Karpas-422 (cell line): Measurements from ENCODE around the gene SPATA2L. TPM values are rescaled to one million over a fixed set of nuclear protein-coding genes. Genes with fewer than 3 reads are reported as not detected.
"Not testable (repeated sequence)": the region's sequence is repeated elsewhere in the genome, so short reads cannot be mapped to it uniquely, and the experiment has no call there.

Experiments
- DNase-seq: peaks from one replicate; pipeline ENCODE4 v3.0.0-alpha.2; 2015
- H2AFZ ChIP-seq: fragments of 200-600 bp; sonication (generic); 2 replicates; pipeline ENCODE4 v1.6.1; 2014; ENCODE audit warnings: antibody characterized with exemption, low read length, mixed read lengths
- H3K27ac ChIP-seq: fragments of 200-600 bp; sonication (generic); 2 replicates; pipeline ENCODE4 v1.5.1; 2014; ENCODE audit warnings: mild to moderate bottlenecking, low read length, moderate library complexity
- H3K27me3 ChIP-seq: fragments of 200-600 bp; sonication (generic); 2 replicates; pipeline ENCODE4 v1.6.1; 2014; ENCODE audit warnings: low read length, mixed read lengths
- H3K36me3 ChIP-seq: fragments of 200-600 bp; sonication (generic); 2 replicates; pipeline ENCODE4 v1.6.1; 2014; ENCODE audit warnings: low read length, mixed read lengths; ENCODE audit not compliant: insufficient read depth
- H3K4me1 ChIP-seq: fragments of 200-600 bp; sonication (generic); 2 replicates; pipeline ENCODE4 v1.6.1; 2014; ENCODE audit warnings: mild to moderate bottlenecking, low read length, mixed read lengths
- H3K4me2 ChIP-seq: fragments of 200-600 bp; sonication (generic); 2 replicates; pipeline ENCODE4 v1.6.1; 2014; ENCODE audit warnings: low read length, low read depth, mild to moderate bottlenecking; ENCODE audit not compliant: poor library complexity, severe bottlenecking
- H3K4me3 ChIP-seq: fragments of 200-600 bp; sonication (generic); 2 replicates; pipeline ENCODE4 v1.5.1; 2014; ENCODE audit warnings: mild to moderate bottlenecking, antibody characterized with exemption, low read length, mixed read lengths
- H3K79me2 ChIP-seq: fragments of 200-600 bp; sonication (generic); 2 replicates; pipeline ENCODE4 v1.6.1; 2014; ENCODE audit warnings: mild to moderate bottlenecking, low read length, mixed read lengths
- H3K9ac ChIP-seq: fragments of 200-600 bp; sonication (generic); 2 replicates; pipeline ENCODE4 v1.6.0; 2014; ENCODE audit warnings: low read length
- H3K9me2 ChIP-seq: fragments of 200-600 bp; sonication (generic), shearing (Covaris generic); replicated peaks from 2 replicates; pipeline ENCODE4 v1.6.0; 2014; ENCODE audit warnings: mild to moderate bottlenecking, low read length, moderate library complexity; ENCODE audit not compliant: insufficient read depth
- H3K9me3 ChIP-seq: fragments of 300-700, 200-600 bp; sonication (generic); 2 replicates; pipeline ENCODE4 v1.6.1; 2014; ENCODE audit warnings: low read length, mixed read lengths
- H4K20me1 ChIP-seq: fragments of 200-600 bp; sonication (generic); 2 replicates; pipeline ENCODE4 v1.6.1; 2014; ENCODE audit warnings: mild to moderate bottlenecking, antibody characterized with exemption, low read length, low read depth; ENCODE audit not compliant: insufficient read depth
- total RNA-seq: library from RNA; depleted of rRNA; stranded (reverse); fragments of >200 nt; shearing (Covaris generic); gene quantifications from 2 replicates; pipeline ENCODE4 v1.2.3, GENCODE V29; 2014; ENCODE audit warnings: low replicate concordance

The SPATA2L gene
- total RNA-seq, 1 experiment from 2014 or later = 4.7 TPM

DNA sequence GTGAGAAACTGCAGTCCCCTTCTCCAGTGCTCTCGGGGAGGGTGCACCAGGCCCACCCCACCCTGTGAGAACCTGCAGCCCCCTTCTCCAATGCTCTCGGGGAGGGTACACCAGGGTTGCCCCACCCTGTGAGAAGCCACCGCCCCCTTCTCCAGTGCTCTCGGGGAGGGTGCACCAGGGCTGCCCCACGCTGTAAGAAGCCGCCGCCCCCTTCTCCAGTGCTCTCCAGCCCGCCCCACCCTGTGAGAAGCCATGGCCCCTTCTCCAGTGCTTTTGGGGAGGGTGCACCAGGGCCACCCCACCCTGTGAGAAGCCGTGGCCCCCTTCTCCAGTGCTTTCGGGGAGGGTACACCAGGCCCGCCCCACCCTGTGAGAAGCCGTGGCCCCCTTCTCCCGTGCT is 31.8 kb downstream of the SPATA2L start:
- Histone ChIP-seq H3K4me2 (no peak overlapping the region), H4K20me1 (no peaks in the 10 kb centered on the region), H3K4me3 (no peak overlapping the region), H3K36me3 (no peaks in the 10 kb centered on the region; the same call in 1 of the 2 replicates), H3K9me3 (no peaks in the 10 kb centered on the region), H3K79me2 (no peaks in the 10 kb centered on the region), H3K27me3 (no peaks in the 10 kb centered on the region), H2AFZ (no peak overlapping the region), H3K27ac (no peak overlapping the region), H3K9me2 (no peaks in the 10 kb centered on the region), H3K9ac (no peak overlapping the region), H3K4me1 (no peaks in the 10 kb centered on the region)
- no peak for DNase-seq

DNA sequence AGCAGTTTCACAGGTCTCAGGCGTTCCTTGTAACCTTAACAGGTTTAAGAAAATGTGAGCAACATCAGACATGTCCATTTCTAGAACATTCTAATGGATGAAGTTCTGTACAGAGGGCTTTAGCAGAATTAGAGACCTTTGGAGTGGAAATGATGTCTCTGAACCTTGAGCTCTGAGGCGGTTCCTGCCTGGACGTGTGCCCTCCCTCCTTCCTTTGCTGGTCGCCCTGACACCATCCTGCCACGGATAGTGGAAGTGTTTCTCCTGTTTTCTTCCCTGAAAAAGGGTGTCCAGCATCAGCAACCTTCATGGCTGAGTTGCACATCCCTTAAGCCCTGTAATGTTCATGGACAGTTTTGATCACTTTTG is 32.7 kb downstream of the SPATA2L start:
- Histone ChIP-seq H3K9me3 (no peaks in the 10 kb centered on the region), H3K4me1 (no peaks in the 10 kb centered on the region), H3K4me3 (no peak overlapping the region), H3K4me2 (no peak overlapping the region), H3K36me3 (no peaks in the 10 kb centered on the region; the same call in 1 of the 2 replicates), H3K27ac (no peak overlapping the region), H3K9me2 (no peaks in the 10 kb centered on the region), H2AFZ (no peak overlapping the region), H3K27me3 (no peaks in the 10 kb centered on the region), H3K79me2 (no peaks in the 10 kb centered on the region), H3K9ac (no peak overlapping the region), H4K20me1 (no peaks in the 10 kb centered on the region)
- DNase-seq = no peak

DNA sequence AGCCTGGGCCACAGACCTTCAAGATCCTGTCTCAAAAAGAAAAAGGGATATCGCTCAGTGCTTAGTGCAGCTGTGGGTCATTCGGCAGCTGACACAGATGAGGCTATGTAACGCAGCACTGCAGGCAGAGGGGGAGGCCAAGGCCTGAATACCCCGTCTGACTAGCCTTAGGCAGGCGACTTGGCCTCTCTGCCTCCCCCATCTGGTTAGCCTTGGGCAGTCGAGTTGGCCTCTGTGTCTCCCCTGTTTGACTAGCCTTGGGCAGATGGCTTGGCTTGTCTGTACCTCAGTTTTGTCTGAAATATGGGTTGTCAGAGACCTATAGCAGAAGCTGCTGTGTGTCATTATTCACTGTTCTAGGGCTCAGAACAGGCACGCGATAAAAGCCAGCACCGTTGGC is 33.9 kb downstream of the SPATA2L start:
- H3K27ac ChIP-seq = no peak overlapping the region
- no peaks in the 10 kb centered on the region for H3K4me1 ChIP-seq
- H3K27me3 ChIP-seq = no peaks in the 10 kb centered on the region
- no peak overlapping the region for H3K4me2 ChIP-seq
- H2AFZ ChIP-seq = no peak overlapping the region
- H3K9me3 ChIP-seq = no peaks in the 10 kb centered on the region
- H3K36me3 ChIP-seq = no peaks in the 10 kb centered on the region
- no peaks in the 10 kb centered on the region for H3K9me2 ChIP-seq
- H3K4me3 ChIP-seq = no peak overlapping the region
- no peak for DNase-seq
- no peak overlapping the region for H3K9ac ChIP-seq
- no peaks in the 10 kb centered on the region for H4K20me1 ChIP-seq
- no peaks in the 10 kb centered on the region for H3K79me2 ChIP-seq

DNA sequence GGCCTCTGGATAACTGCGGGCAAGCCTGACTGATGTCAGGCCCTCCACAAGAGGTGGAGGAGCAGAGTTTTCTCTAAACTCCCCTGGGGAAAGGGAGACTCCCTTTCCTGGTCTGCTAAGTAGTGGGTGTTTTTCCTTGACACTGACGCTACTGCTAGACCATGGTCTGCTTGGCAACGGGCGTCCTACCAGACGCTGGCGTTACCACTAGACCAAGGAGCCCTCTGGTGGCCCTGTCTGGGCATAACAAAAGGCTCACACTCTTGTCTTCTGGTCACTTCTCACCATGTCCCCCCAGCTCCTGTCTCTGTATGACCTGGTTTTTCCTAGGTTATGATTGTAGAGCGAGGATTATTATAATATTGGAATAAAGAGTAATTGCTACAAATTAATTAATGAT is 34.5 kb downstream of the SPATA2L start:
- H3K79me2 ChIP-seq, H3K9me3 ChIP-seq, H3K9me2 ChIP-seq, H4K20me1 ChIP-seq, H2AFZ ChIP-seq, H3K9ac ChIP-seq, H3K36me3 ChIP-seq, H3K4me1 ChIP-seq, H3K4me3 ChIP-seq, H3K4me2 ChIP-seq, H3K27ac ChIP-seq, H3K27me3 ChIP-seq: not testable (repeated sequence)
- DNase-seq = peak; percentile 75

DNA sequence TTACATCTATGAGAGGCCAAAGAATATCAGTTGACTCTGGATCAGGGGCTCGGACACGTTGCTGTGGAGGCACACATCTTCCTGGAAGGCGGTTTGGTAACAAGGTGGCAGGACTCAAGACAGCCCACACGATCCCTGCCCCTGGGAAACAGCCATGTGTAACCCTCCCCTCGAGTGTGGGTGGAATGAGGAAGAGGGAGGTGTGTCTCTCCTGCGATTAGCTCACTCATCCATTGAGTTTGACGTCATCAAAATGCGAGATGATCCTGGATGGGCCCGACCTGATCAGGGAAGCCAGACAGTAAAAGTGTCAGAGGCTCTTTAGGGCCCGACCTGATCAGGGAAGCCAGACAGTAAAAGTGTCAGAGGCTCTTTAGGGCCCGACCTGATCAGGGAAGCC is 37.3 kb downstream of the SPATA2L start:
- H3K4me2 ChIP-seq, H3K9me3 ChIP-seq, H2AFZ ChIP-seq, H3K9me2 ChIP-seq, H3K4me3 ChIP-seq, H3K27me3 ChIP-seq, H4K20me1 ChIP-seq, H3K27ac ChIP-seq, H3K4me1 ChIP-seq, DNase-seq, H3K9ac ChIP-seq: not testable (repeated sequence)
- peaks cover 15% of the 10 kb centered on the region for H3K79me2 ChIP-seq
- peaks cover 17% of the 10 kb centered on the region for H3K36me3 ChIP-seq

DNA sequence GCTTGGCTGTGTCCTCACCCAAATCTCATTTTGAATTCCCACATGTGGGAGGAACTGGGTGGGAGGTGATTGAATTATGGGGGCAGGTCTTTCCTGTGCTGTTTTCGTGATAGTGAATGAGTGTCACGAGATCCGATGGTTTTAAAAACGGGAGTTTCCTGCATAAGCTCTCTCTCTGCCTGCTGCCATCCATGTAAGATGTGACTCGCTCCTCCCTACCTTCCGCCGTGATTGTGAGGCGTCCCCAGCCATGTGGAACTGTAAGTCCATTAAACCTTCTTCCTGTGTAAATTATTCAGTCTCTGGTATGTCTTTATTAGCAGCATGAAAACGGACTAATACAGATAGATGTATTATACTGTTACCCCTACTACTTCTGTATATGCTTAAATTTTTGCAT is 40.3 kb downstream of the SPATA2L start:
- H3K9me3 ChIP-seq = no peaks in the 10 kb centered on the region
- no peak overlapping the region for H3K4me2 ChIP-seq
- H3K4me3 ChIP-seq = no peak overlapping the region
- no peak overlapping the region for H3K27ac ChIP-seq
- no peak overlapping the region for H2AFZ ChIP-seq
- H4K20me1 ChIP-seq = peaks cover 8% of the 10 kb centered on the region; the same call in 1 of the 2 replicates
- no peaks in the 10 kb centered on the region for H3K9me2 ChIP-seq
- DNase-seq = no peak
- H3K27me3 ChIP-seq = no peaks in the 10 kb centered on the region
- H3K36me3 ChIP-seq = peaks cover 17% of the 10 kb centered on the region
- no peak overlapping the region for H3K9ac ChIP-seq
- peaks cover 15% of the 10 kb centered on the region for H3K4me1 ChIP-seq
- H3K79me2 ChIP-seq = peaks cover 41% of the 10 kb centered on the region

DNA sequence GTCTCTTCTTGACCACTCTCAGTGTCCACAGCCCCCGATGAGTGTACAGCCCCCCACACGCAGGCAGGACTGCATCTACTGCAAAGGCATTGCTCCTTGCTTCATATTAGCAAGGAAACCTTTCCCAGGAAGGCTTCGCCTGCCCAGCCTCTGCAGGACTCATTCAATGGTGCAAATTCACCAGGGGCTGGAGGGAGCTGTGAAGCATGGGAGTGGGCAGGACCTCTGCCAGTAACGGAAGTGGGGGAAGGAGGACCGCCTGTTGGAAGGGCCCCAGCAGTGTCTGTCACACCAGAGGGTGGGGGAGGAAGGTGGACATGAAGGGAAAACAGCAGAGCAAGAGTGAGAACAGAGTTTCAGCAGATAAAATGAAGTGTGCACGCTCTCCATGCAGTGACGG is 41.4 kb downstream of the SPATA2L start:
- peaks cover 17% of the 10 kb centered on the region for H3K36me3 ChIP-seq
- H3K4me2 ChIP-seq = no peak overlapping the region
- H3K9me3 ChIP-seq = no peaks in the 10 kb centered on the region
- H3K9ac ChIP-seq = no peak overlapping the region
- H3K9me2 ChIP-seq = no peaks in the 10 kb centered on the region
- H3K4me1 ChIP-seq = peaks cover 16% of the 10 kb centered on the region
- DNase-seq = no peak
- H3K27ac ChIP-seq = no peak overlapping the region
- H4K20me1 ChIP-seq = peaks cover 8% of the 10 kb centered on the region; the same call in 1 of the 2 replicates
- peaks cover 52% of the 10 kb centered on the region for H3K79me2 ChIP-seq
- no peak overlapping the region for H2AFZ ChIP-seq
- no peak overlapping the region for H3K4me3 ChIP-seq
- no peaks in the 10 kb centered on the region for H3K27me3 ChIP-seq

DNA sequence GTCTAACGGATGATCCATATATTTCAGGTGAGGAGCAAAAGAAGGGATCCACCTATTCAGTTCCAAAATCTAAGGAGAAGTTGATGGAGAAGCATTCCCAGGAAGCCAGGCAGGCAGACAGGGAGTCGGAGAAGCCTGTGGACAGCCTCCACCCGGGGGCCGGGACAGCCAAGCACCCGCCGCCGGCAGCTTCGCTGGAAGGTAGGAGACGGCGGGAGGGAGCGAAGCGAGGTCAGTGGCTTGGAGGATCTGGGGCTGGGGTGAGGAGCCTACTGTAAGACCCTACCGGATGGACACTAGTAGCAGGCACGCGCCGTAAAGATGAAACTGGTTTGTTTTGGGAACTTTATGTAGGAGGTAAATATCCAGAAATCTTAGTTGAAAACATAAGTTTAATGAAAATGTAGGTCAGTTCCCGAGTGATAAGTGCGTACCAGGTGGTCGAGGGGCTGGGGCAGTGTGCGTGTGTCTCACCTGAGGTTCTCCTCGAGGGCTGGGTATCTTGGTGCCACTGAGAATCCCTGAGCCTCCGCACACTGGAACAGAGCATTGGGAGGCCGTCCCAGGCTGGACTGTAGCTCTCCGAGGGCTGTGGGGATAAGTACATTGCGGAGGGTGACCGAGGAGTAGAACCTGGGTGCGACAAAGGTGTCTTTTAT is 43.2 kb downstream of the SPATA2L start:
- peak overlapping the region; percentile 94 for H3K4me2 ChIP-seq
- peak overlapping the region; percentile 92 for H3K9ac ChIP-seq
- no peaks in the 10 kb centered on the region for H3K27me3 ChIP-seq
- H3K4me3 ChIP-seq = peak overlapping the region; percentile 88
- peak overlapping the region; percentile 54 for H3K27ac ChIP-seq
- peak overlapping the region; percentile 61 for H2AFZ ChIP-seq
- H3K36me3 ChIP-seq = peaks cover 17% of the 10 kb centered on the region
- H4K20me1 ChIP-seq = peaks cover 14% of the 10 kb centered on the region; the same call in 1 of the 2 replicates
- no peaks in the 10 kb centered on the region for H3K9me3 ChIP-seq
- H3K9me2 ChIP-seq = no peaks in the 10 kb centered on the region
- DNase-seq = peak; percentile 61
- H3K79me2 ChIP-seq = peaks cover 66% of the 10 kb centered on the region
- H3K4me1 ChIP-seq = peaks cover 16% of the 10 kb centered on the region
